Measurements from ENCODE around the gene GOSR2. TPM values are rescaled to one million over a fixed set of nuclear protein-coding genes. Genes with fewer than 3 reads are reported as not detected.

GOSR2 gene
- total and polyA plus RNA-seq, 9 of the 15 experiments (the other 6 are each of a cell fraction or from before 2014, with no cell fraction given): 32.7 to 96.3 (median 48.9) TPM

DNA sequence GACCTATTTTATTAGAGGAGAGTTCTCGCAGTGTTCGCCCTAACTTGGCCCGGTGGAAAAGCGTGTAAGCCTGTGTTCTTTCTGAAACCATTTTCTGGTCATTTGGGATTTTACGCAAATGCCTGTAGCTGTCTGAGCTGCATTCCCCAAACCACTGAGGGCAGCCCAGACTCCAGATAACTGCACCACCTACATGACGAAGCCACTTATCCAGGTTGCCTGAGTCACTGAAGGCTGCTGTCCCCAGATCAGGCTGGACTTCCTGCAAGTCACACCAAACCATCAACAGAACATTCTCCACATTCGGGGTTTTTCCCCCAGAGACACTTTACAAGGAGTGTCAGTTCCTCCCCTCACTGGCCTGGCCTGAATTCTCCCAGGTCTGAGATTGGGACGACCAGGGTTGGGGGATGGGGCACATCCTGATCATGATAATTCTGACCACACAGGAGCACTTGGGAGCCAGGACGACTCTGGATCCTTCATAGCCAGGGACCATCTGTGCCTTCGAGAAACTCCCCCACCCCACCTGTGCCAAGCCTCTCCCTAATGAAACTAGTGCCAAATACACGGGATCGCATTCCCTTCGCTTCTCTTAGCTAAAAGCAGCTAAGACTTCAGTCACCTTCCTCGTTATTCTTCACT, 53.8 kb downstream of the GOSR2 start (continued):
- TF ChIP-seq DMBX1 (CRISPR knock-in tag; IDR thresholded peaks at IDR 0.05; ENCODE audit: borderline replicate concordance) (no peak), ATF7 (IDR thresholded peaks at IDR 0.05) (0 out of 2 replicates have a peak, but pooled peaks have one; percentile 16), SMC3 (conservative IDR thresholded peaks at IDR 0.05; ENCODE audit: insufficient read depth, low read depth, low read length) (0 out of 2 replicates have a peak, but pooled peaks have one; percentile 7), LEF1 (IDR thresholded peaks at IDR 0.05) (peak; percentile 41; the same call in 1 of the 2 replicates), SMARCC2 (IDR thresholded peaks at IDR 0.05; ENCODE audit: low read depth) (no peak), ZKSCAN1 (IDR thresholded peaks at IDR 0.05; ENCODE audit: low read depth, low read length) (0 out of 2 replicates have a peak, but pooled peaks have one; percentile 7), HNRNPLL (IDR thresholded peaks at IDR 0.05; ENCODE audit: low read depth, low read length, poor library complexity, severe bottlenecking) (peak; percentile 81), XRCC5 (IDR thresholded peaks at IDR 0.05; ENCODE audit: low read depth, low read length) (peak; percentile 63; the same call in 1 of the 2 replicates), SNRNP70 (optimal IDR thresholded peaks at IDR 0.05; ENCODE audit: low read depth, low read length) (no peak), ADNP (tag; IDR thresholded peaks at IDR 0.05) (no peak), TEAD4 (IDR thresholded peaks at IDR 0.05; ENCODE audit: low read length) (peak; percentile 67), TEAD4 (CRISPR knock-in tag; IDR thresholded peaks at IDR 0.05; ENCODE audit: borderline replicate concordance) (no peak), FOXA3 (CRISPR knock-in tag; conservative IDR thresholded peaks at IDR 0.05 in 1 of 2, IDR thresholded peaks at IDR 0.05 in 1 of 2) (no peak), MAFK (IDR thresholded peaks at IDR 0.05; ENCODE audit: low read length) (peak; percentile 51), RAD21 (CRISPR knock-in tag; conservative IDR thresholded peaks at IDR 0.05 in 1 of 2, IDR thresholded peaks at IDR 0.05 in 1 of 2) (peak in 1 of 2 experiments; percentile 56; a peak in 2 of 4 replicates), PHF21A (IDR thresholded peaks at IDR 0.05; ENCODE audit: borderline replicate concordance, low read depth) (0 out of 2 replicates have a peak, but pooled peaks have one; percentile 23), ATF1 (CRISPR knock-in tag; IDR thresholded peaks at IDR 0.05) (no peak), ATF1 (tag; IDR thresholded peaks at IDR 0.05) (peak; percentile 34; the same call in 1 of the 2 replicates), CBX3 (IDR thresholded peaks at IDR 0.05; ENCODE audit: borderline replicate concordance in 1 of 2, low read length in 2 of 2) (0 out of 3 replicates have a peak, but pooled peaks of 1 of the 2 experiments have one; percentile 21), TCF7L2 (IDR thresholded peaks at IDR 0.05; ENCODE audit: low read depth, low read length) (no peak), NBN (IDR thresholded peaks at IDR 0.05; ENCODE audit: low read depth) (no peak)
- TF ChIP-seq, protein P1, sequence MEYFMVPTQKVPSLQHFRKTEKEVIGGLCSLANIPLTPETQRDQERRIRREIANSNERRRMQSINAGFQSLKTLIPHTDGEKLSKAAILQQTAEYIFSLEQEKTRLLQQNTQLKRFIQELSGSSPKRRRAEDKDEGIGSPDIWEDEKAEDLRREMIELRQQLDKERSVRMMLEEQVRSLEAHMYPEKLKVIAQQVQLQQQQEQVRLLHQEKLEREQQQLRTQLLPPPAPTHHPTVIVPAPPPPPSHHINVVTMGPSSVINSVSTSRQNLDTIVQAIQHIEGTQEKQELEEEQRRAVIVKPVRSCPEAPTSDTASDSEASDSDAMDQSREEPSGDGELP (CRISPR knock-in tag; IDR thresholded peaks at IDR 0.05; ENCODE audit: borderline replicate concordance): 0 out of 2 replicates have a peak, but pooled peaks have one; percentile 30
- TF ChIP-seq, protein P2, sequence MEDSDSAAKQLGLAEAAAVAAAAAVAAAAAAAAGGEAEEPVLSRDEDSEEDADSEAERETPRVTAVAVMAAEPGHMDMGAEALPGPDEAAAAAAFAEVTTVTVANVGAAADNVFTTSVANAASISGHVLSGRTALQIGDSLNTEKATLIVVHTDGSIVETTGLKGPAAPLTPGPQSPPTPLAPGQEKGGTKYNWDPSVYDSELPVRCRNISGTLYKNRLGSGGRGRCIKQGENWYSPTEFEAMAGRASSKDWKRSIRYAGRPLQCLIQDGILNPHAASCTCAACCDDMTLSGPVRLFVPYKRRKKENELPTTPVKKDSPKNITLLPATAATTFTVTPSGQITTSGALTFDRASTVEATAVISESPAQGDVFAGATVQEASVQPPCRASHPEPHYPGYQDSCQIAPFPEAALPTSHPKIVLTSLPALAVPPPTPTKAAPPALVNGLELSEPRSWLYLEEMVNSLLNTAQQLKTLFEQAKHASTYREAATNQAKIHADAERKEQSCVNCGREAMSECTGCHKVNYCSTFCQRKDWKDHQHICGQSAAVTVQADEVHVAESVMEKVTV (CRISPR knock-in tag; IDR thresholded peaks at IDR 0.05): no peak
- TF ChIP-seq, protein P3, sequence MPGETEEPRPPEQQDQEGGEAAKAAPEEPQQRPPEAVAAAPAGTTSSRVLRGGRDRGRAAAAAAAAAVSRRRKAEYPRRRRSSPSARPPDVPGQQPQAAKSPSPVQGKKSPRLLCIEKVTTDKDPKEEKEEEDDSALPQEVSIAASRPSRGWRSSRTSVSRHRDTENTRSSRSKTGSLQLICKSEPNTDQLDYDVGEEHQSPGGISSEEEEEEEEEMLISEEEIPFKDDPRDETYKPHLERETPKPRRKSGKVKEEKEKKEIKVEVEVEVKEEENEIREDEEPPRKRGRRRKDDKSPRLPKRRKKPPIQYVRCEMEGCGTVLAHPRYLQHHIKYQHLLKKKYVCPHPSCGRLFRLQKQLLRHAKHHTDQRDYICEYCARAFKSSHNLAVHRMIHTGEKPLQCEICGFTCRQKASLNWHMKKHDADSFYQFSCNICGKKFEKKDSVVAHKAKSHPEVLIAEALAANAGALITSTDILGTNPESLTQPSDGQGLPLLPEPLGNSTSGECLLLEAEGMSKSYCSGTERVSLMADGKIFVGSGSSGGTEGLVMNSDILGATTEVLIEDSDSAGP (CRISPR knock-in tag; IDR thresholded peaks at IDR 0.05): no peak
